Sigmoid colon (tissue), 4 donors: ENCODE measurements around the gene DDX20.

Experiments
- CTCF ChIP-seq, 4 experiments: fragments of 450-650 bp in 3 of 4; fragments of 200-600 bp in 1 of 4; IDR thresholded peaks; one replicate each; pipeline ENCODE4 v1.5.1; 2016 to 2019; ENCODE audit warnings: antibody characterized with exemption in 4 of 4, mild to moderate bottlenecking in 3 of 4, moderate library complexity in 2 of 4
- POLR2A ChIP-seq, 2 donors: fragments of 450-650 bp; IDR thresholded peaks; one replicate each; pipeline ENCODE4 v1.6.1; 2016; ENCODE audit warnings: antibody characterized with exemption in 2 of 2, mild to moderate bottlenecking in 2 of 2, moderate library complexity in 2 of 2
- POLR2AphosphoS5 ChIP-seq, 4 donors: sonication (generic); formaldehyde crosslinking; IDR thresholded peaks; one replicate each; pipeline ENCODE4 v1.6.1; 2017; ENCODE audit warnings: antibody characterized with exemption in 4 of 4

GRCh38 chr1:111786669-111787207 is 31.0 kb downstream of the DDX20 start:
- TF ChIP-seq POLR2AphosphoS5 (IDR thresholded peaks at IDR 0.05) (no peak), CTCF (IDR thresholded peaks at IDR 0.05) (no peak), POLR2A (IDR thresholded peaks at IDR 0.05) (no peak)
